Activated CD8-positive, alpha-beta memory T cell treated with anti-CD3 and anti-CD28 coated beads, Interleukin-2, amount 50 U/mL, for 4 hours (primary cell): ENCODE data around the gene WHRN.
A peak's percentile ranks its signal among the peaks of the same experiment; 100 is the strongest.

Source experiments
- DNase-seq: peaks from one replicate; pipeline ENCODE4 v3.0.0-alpha.2; 2020

Gene WHRN

DNA sequence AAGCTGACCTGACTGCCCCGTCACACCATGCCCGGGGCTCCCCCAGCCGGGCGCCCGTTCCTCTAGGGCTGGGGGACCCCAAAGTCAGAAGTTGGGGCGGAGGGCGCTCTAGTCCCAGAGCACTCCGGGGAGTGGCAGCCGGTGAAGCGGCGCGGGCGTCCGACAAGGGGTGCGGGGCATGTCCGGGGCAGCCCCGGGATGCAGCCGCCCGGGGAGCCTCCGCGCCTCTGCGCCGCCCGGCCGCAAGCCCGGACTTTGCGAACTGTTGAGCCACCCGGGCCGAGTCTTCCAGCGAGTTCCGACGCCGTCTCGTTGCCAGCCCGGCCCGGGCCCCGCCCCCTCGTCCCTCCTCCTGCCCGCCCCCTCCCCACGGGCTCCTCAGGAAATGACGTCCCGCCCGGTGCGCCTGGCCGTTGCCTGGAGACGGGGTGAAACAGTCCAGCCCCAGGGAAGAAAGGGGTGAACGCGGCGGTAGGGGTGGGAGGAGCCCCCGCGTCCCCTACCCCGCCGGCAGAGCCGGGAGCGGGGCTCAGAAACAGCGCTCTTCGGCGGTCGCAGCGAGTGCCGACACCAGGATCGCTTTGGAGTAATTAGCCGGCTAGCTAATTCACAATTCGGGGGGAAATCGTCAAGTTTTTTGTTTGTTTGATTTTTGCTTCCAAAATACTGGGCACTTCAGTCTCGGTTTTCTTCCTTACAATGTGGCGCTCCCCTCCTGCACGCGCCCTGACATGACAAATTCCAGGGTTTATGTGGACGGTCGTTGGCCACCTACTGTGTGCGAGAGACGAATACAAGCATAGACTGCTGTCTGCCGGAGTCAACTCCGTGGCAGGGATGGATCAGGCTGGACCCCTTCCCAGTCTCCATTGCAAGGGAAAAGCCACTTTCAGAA lies at the start of gene WHRN:
WHRN (minus strand) TSS at position 287 of the 895 bp plus-strand sequence. CDS start 672 bp downstream, outside the sequence.
- DNase-seq: peak; percentile 90

DNA sequence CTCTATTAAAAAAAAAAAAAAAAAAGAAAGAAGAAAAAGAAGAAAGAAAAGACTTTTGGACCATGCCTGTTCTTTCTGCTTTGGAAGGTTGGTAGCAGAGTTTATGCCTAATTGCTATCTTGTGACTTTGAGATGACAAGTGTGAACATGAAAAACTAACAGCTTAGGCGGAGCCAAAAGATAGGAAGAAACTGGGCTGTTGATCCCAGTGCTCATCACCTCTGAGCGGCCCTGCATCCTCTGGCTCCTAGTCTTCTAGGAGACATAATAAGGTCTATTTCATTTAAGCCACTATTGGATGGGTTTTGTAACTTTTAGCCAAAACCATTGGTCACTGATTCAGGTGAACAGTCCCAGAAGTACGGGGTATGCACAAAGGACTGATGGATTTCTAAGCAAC lies 47.9 kb upstream of the WHRN start:
- no peak for DNase-seq

DNA sequence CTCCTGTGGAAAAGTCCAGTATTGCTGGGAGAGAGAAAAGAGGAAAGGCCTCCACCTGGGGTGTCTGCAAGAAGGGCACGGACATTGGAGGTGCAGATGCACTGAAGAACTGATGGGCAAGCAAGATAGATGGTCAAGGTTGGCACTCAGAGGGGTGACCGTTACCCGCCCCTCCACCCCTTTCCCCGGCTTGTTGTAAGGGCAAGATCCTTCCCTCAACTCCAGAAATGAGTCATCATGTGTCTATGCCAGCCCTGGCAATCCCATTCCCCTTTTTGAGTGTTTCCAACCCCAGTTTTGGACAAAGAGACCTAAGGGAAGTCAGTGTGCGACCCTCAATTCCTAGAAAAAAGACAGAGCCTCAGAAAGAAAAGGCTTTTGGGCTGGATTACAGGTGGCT lies 47.4 kb upstream of the WHRN start:
- DNase-seq: no peak

DNA sequence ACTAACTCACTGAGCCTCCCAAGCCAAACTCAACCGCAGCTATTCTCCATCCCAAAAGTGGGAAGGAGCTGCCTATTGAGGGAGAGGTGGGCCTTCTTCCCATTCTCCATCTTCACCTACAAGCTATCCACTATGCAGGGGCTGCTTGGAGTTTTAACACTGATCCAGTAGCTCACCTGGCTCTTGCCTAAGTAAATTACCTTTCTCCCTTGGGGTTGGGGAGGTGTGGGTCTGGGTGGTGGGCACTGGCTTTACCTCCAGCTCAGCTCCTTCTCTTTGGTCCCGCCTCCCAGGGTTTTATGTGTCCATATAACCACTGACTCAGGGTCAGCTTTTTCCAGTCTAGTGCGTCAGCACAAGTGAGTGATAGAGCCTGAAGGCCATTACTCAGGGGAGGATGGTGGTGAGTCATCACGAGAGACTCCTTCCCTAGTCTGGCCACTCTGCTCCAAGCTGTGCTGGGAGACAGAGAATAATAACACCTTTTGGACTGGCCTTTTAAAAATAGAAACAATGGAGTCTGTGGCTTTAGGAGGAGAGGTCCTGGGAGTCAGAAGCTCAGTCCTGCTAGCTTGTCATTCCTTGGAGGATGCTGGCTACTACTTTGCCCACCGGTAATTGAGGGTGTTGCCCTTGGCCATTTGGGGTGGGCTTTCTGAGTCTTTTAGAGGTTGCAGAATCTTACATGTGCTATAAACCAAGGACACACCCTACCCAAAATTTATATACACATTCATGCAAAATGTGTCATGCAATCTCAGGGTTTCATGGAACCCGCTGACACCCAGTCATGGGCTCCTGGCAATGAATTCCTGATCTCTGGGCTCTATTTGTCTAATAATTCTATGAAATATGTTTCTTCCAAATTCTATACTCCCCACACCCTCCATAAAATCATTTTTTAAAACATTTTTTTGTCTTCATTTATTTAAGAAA lies 46.7 kb upstream of the WHRN start:
- no peak for DNase-seq

DNA sequence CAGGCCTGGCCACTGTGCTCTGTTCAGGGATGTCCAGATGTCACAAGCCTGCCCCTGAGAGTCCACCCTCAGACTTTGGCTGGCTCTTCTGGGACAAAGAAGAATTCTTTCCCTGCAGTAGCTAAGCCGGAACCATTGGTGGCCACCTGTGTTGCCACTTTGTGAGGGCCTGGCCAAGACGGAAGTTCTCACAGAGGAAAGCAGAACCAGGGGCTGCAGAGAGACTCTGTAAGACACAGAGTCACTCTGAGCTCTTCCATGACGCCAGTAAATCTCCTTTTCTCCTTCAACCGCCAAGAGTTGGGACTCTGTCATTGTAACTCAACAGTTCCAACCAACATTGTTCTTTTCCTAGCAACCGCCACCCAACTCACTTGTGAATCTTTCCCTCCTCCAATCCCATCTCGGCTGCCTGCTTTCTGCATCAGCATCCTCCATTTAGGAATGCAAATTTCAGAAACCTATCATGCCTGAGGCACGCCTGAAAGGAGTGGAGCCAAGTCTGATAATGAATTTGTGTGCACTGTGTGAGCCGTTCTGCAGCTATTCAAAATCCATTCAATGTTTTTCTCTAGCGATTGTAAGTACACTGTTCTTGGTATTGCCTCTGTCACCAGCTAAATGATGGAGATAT lies 44.5 kb upstream of the WHRN start:
- DNase-seq: no peak

DNA sequence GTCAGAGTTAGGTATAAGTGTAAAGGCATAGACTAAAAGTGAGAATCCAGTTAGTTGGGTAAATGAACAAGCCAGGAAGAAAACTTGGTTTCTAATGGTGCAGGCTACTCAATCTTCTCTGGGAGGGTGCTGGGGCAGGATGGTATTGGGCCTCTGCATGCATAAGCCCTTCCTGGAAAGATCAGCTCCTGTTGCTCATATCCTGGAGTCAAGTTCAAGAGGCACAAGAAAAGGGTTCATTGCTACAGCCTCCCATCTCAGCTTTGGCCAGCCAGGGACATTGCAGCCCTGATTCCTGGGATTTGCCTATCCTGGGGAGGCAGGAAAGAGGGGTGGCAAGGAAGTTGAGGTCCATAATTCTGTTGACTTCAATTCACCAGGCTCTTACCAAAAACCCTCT lies 41.6 kb upstream of the WHRN start:
- no peak for DNase-seq

DNA sequence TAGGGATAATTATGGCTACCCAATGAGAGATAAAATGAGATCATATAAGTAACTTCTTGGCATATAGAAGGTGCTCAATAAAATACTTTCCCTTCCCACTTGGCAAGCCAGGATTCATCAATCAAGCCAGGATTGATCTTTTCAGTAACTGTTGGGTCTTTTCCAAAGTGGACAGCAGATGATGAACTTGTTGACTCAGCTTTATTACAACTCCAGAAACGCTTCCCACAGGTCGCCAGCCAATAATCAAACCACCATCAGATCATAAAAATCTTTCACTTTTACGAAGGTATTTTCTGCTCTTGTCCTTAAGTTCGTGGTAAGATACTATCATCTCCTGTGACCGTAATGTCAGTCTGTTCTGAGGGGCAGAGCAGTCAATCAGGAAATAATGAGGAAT lies 39.8 kb upstream of the WHRN start:
- DNase-seq: no peak

DNA sequence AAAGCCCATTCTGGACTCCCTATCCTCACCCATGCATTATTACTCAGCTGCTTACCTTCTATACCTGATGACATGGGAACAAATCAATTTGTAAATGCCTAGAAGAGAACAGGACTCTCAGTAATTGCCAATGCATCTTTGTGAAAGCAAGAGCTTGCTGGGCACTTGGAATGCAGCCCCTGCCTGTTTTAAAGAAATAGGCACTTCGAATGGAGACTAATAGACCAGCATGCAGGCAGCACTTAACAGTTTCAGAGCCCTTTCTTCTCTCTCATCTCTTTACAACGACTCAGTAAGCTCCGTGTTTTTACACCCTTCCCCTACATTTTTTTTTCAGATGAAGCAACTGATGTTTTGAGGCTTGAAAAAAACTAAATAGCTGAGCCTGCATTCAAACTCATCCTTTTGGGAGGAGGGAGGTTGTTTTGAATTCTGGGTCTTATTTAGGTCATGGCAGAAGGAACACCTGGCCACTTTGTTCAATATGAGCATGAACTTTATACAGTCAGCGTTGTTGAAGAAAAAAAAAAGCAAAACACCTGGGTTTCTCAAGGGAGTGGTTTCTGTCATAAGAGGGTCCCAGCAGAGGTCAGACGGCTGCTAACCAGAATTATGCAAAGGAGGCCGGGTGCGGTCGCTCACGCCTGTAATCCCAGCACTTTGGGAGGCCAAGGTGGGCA lies 34.6 kb upstream of the WHRN start:
- DNase-seq: no peak

DNA sequence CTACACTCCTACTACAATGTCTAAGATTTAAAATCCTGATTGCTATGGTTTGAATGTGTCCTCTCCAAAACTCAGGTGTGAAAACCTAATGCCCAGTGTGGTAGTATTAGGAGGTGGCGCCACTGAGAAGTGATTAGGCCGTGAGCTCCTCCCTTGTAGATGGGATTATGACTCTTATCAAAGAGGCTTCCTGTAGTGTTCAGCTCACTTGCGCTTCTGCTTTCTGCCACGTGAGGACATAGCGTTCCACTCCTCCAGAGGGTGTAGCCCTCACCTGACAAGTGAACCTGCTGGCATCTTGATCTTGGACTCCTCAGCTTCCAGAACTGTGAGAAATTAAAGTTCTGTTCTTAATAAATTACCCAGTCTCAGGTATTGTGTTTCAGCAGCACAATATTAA lies 33.0 kb upstream of the WHRN start:
- no peak for DNase-seq

DNA sequence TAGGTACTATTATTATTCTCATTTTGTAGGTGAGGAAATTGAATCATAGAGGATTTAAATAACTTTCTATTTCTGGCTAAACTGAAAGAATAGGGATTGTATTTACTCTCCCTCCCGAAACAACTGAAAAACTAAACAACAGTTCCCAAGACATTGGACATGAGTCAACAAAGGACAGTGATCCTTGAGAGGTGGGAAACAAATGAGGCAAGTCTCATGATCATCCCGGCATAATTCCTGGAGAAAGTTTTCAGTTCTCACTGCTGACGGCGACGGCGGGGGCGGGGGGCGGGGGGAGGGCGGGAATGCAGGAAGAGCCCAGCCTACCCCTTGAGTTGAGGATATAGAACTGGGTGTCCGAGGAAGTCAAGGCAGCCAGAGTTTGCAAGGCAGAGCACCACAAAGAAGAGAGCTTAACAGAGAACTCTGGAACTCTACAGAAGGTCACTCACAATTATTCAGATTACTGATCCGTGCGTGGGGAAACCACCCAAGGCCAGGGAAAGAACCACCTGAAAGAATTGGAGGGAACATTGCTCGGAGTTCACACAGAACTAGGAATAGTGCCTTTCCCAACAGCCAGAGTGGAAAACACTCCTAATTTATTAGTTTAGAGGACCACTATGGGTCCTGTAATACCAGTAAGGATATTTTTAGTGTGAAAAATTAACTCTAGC lies 27.4 kb upstream of the WHRN start:
- no peak for DNase-seq

DNA sequence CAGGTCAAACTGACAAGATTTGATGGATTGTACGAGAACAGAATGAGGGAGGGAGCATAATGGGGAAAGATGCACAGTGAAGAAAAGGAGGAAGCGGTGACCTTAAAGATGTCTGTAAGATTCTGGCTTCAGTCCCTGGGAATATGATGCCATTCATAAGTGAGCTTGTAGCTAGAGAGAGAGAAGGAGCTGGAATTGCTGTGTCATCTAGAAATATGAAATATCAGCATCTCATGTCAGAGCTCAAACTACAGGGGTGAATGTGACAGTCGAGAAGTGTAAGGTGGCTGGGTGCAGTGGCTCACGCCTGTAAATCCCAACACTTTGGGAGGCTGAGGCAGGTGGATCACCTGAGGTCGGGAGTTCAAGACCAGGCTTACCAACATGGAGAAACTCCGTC lies 24.0 kb upstream of the WHRN start:
- DNase-seq: no peak

DNA sequence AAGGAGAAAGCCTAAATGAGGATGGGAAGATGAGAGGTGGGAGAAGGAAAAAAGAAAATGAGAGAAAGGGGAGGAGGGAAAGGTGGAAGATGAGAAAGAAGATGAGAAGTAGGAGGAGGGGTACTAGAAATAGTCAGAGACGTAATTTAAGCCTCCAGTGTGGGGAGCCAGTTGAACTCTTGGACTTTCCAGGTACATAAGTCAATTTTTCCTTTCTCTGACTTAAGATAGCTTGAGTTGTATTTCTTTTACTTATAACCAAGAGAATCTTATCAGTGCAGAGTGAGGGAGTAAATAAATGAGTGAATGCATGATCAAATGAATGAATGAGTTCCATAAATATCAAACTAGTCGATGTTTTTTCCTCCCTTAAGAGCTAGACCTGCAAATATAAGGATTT lies 21.5 kb upstream of the WHRN start:
- no peak for DNase-seq

DNA sequence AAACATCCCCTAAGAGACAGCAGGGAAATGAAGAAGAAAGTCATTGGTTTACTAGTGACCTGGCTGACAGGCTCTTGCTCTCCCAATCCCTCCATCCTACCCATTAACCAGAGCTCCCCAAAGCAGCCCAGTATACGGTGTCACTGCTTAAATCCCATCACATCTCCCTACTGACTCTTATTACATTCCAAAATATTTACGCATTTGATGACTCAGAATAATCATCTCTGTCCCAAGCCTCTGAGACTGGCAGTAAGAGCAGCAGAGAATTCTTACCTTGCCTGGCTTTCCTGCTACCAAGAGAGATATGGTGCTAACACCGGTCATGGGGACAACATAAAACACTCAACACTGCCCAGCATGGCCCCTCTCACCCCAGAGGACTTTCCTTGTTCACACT lies 20.2 kb upstream of the WHRN start:
- no peak for DNase-seq

DNA sequence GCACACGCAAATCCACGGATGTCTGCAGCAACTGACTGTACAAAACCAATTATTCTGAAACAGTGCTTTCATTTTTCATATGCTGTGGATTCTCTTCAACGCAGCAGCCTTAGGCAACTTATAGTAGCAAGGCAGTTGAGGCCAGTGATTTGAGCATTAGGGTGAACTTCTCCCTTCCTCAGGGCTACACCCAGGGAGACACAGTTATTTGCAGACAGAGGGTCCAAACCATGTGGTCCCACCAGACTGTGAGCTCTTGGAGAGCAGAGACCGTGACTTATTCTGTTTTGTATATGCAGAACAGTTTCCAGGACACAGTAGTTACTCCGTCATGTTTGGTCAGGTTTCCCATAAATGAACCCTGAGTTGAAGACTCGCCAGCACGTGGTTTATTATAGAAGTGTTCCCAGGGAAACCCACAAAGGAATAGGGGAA lies 19.0 kb upstream of the WHRN start:
- no peak for DNase-seq

DNA sequence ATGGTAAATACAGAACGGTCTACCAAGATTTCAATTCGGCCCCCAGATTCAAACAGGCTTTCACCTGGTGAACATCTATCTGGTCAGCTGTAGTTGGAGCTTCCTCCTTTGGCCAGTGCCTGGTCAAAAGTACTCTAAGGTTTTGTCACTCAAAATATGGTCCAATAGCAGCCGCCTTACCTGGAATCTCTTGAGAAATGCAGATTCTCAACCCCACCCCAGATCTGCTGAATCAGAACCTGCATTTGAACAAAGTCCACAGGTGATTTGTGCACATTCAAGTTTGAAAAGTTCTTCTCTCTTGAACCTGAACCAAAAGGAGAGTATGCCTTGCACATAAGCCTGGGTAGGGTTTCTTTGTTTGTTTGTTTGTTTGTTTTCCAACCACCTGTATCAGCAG lies 17.6 kb upstream of the WHRN start:
- no peak for DNase-seq

DNA sequence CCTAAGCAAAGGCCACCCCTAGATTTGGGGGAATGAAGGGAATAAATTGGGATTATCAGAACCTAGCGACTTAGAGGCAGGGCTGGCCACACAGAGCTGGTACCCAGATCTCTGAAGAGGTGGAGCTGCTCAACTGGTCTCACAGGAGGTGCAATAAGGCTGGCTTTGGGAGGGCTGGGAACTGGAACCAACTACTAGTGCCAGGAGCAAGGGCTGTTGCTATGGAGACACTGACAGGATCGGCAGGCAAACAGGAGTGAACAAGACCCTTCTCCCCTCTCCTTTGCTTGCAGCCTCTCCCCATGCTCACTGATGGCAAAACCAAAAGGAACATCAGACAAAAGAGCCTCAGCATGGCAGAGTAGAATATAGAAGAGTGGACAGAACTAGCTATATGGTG lies 17.0 kb upstream of the WHRN start:
- no peak for DNase-seq

DNA sequence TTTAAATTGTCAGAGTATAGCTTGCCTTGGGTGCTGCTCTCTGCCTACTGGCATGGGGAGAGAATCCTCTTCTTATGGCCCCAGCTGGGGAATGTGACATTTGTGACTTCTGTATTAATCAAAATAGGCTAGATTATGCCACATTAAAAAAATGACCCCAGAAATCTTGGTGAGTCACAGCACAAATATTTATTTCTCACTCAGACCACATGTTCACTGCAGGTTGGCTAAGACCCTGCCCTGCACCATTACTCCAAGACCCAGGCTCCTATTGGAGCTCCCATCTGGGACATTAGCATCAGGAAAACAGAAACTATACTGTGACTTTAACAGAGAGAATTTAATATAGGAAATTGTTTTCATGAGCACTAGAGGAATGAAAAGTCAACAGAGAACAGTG lies 16.6 kb upstream of the WHRN start:
- no peak for DNase-seq

DNA sequence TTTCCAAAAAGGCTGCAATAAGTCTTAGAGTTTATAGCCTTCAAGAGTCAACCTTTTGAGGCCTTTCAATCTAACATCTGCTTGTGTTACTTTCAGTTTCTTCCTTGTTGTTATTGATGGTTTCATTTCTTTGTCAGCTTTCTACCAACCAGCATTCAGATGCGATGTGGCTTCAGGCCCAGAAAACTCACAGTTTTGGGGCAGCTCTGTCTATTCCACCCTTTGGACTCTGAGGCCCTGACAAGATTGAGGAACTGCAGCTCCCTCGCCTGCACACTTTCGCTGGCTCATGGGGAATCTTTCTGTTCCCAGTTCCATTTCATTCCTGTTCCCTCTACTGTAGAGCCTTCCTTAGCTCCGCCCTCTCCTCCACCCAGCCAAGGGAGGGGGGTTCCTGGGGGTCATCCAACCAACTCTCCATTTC lies 13.3 kb upstream of the WHRN start:
- no peak for DNase-seq

DNA sequence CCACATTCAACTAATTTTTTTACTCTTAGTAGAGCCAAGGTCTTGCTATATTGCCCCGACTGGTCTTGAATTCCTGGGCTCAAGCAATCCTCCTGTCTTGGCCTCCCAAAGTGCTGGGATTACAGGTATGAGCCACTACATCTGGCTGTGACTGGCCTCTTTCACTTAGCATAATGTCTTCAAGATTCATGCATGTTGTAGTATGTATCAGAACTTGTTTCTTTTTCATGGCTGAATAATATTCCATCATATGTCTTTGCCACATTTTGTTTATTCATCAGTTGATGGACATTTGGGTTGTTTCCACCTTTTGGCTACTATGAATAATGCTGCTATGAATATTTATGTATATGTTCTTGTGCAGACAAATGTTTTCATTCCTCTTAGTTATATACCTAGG lies 12.8 kb upstream of the WHRN start:
- no peak for DNase-seq

DNA sequence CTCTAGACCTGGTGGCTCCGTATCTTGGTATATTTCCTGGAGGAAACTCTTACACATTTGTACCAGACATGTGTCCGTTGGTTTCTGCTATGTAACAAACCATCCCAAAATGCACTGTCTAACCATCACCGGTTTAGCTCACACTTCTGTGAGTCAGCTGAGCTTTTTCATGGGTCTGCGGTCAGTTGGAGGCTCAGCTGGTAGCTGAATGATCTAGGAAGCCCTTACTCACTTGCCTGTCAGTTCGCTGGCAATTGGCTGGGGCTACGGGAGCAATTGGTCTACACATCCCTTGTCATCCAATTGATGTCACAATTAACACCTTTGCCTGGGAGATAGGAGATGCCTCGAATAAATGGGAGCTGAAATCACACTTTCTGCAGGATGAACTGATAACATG lies 11.6 kb upstream of the WHRN start:
- no peak for DNase-seq

DNA sequence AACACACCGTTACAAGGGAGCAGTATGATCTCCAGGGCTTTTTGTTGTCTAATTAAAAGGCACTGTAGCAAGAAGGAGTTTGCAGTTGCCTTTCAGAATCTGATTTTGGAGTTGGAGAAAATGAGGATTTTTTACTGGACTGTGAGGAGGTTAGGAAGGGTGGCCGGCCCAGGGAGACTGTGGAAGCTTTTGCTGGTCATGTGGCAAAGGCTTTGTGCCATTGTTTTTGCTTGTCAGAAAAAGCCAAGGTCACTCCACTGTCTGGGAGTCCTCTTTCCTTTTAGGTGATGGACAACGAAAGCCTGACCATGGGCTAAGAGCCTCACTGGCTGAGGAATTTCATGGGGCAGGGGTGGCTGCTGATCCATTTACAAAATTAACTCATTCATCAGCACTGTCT lies 10.3 kb upstream of the WHRN start:
- no peak for DNase-seq

DNA sequence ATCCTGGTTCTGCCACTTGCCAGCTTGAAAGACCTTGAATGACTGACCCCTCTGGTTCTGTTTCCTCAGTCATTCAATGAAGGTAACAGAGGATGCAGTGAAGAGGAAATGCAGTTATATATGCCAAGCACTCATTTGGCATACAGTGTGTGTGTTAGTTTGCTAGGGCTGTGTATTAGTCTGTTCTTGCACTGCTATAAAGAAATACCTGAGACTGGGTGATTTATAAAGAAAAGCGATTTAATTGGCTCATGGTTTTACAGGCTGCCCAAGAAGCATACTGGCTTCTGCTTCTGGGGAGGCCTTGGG lies 8.6 kb upstream of the WHRN start:
- DNase-seq: no peak
